ENCODE results near the gene TMEM8B.

TMEM8B gene

GRCh38 chr9:35839926-35840325, 10.9 kb downstream of the TMEM8B start:
- no peak for DNase-seq (ENCODE audit: low spot score)
- H3K23ac ChIP-seq (ENCODE audit: low read depth, low read length, poor library complexity), result no peak overlapping the region
- H3K4me3 ChIP-seq (ENCODE audit: low read length in 2 of 2), result no peak overlapping the region
- H4K8ac ChIP-seq (ENCODE audit: low read depth, low read length), result no peak overlapping the region
- H3K79me1 ChIP-seq (ENCODE audit: low read depth, low read length), result no peaks in the 10 kb centered on the region
- no peak overlapping the region for H2BK120ac ChIP-seq (ENCODE audit: low read depth, low read length)
- H3K36me3 ChIP-seq (replicated peaks in 1 of 2; ENCODE audit: control insufficient read depth in 2 of 2, insufficient read depth in 2 of 2, low read length in 2 of 2), result peaks cover 2 to 24% of the 10 kb centered on the region in 2 donors
- no peak overlapping the region for H2BK5ac ChIP-seq (ENCODE audit: low read length)
- no CpG with 5 or more reads among the region's 5 CpGs for WGBS, 2 donors (ENCODE audit: extremely low coverage in 2 of 2, insufficient read length in 2 of 2, insufficient replicate concordance in 1 of 2)
- no peak overlapping the region for H3K9ac ChIP-seq (ENCODE audit: low read depth, low read length, poor library complexity)
- no peaks in the 10 kb centered on the region for H3K9me3 ChIP-seq (replicated peaks in 1 of 2; ENCODE audit: control insufficient read depth in 2 of 2, insufficient read depth in 1 of 2, low read depth in 1 of 2, low read length in 2 of 2)
- no peak overlapping the region for H4K91ac ChIP-seq (ENCODE audit: low read depth, low read length, poor library complexity)
- no peaks in the 10 kb centered on the region for H3K4me1 ChIP-seq (ENCODE audit: control insufficient read depth in 2 of 2, insufficient read depth in 1 of 2, low read depth in 1 of 2, low read length in 2 of 2)
- H3K4me2 ChIP-seq (ENCODE audit: insufficient read depth, low read length, poor library complexity, severe bottlenecking), result no peak overlapping the region
- H2BK15ac ChIP-seq (ENCODE audit: low read length), result no peak overlapping the region
- no peaks in the 10 kb centered on the region for H3K27me3 ChIP-seq (ENCODE audit: control insufficient read depth in 3 of 3, insufficient read depth in 3 of 3, low read depth in 1 of 3, low read length in 3 of 3)
- no peak overlapping the region for H3K14ac ChIP-seq (ENCODE audit: low read length)
- H3K4ac ChIP-seq (ENCODE audit: low read length), result no peak overlapping the region
- H2AK5ac ChIP-seq (ENCODE audit: low read depth, low read length), result no peak overlapping the region
- no peak overlapping the region for H3K18ac ChIP-seq (ENCODE audit: low read length)
- no peak overlapping the region for H2BK12ac ChIP-seq (ENCODE audit: low read length)
- no peak overlapping the region for H3K27ac ChIP-seq (replicated peaks; ENCODE audit: low read length)
- H2AFZ ChIP-seq (ENCODE audit: low read length), result no peak overlapping the region

- Histone ChIP-seq H4K8ac (ENCODE audit: low read depth, low read length) (no peak overlapping the region), H3K4ac (ENCODE audit: low read length) (no peak overlapping the region), H3K9me3 (replicated peaks in 1 of 2; ENCODE audit: control insufficient read depth in 2 of 2, insufficient read depth in 1 of 2, low read depth in 1 of 2, low read length in 2 of 2) (no peaks in the 10 kb centered on the region), H3K79me1 (ENCODE audit: low read depth, low read length) (no peaks in the 10 kb centered on the region), H2AFZ (ENCODE audit: low read length) (no peak overlapping the region), H3K18ac (ENCODE audit: low read length) (no peak overlapping the region), H3K14ac (ENCODE audit: low read length) (no peak overlapping the region), H3K4me3 (ENCODE audit: low read length in 2 of 2) (no peak overlapping the region), H3K27ac (replicated peaks; ENCODE audit: low read length) (no peak overlapping the region), H3K23ac (ENCODE audit: low read depth, low read length, poor library complexity) (no peak overlapping the region), H3K9ac (ENCODE audit: low read depth, low read length, poor library complexity) (peak overlapping the region; percentile 9), H3K27me3 (ENCODE audit: control insufficient read depth in 3 of 3, insufficient read depth in 3 of 3, low read depth in 1 of 3, low read length in 3 of 3) (peaks cover 0 to 8% (median 0%) of the 10 kb centered on the region in 3 experiments), H3K36me3 (replicated peaks in 1 of 2; ENCODE audit: control insufficient read depth in 2 of 2, insufficient read depth in 2 of 2, low read length in 2 of 2) (peaks cover 0 to 21% of the 10 kb centered on the region in 2 donors), H3K4me1 (ENCODE audit: control insufficient read depth in 2 of 2, insufficient read depth in 1 of 2, low read depth in 1 of 2, low read length in 2 of 2) (peaks cover 0 to 5% of the 10 kb centered on the region in 2 donors), H3K4me2 (ENCODE audit: insufficient read depth, low read length, poor library complexity, severe bottlenecking) (no peak overlapping the region), H2BK15ac (ENCODE audit: low read length) (no peak overlapping the region), H2BK120ac (ENCODE audit: low read depth, low read length) (no peak overlapping the region), H4K91ac (ENCODE audit: low read depth, low read length, poor library complexity) (no peak overlapping the region), H2AK5ac (ENCODE audit: low read depth, low read length) (no peak overlapping the region), H2BK5ac (ENCODE audit: low read length) (no peak overlapping the region), H2BK12ac (ENCODE audit: low read length) (no peak overlapping the region)
- no CpG with 5 or more reads among the region's 15 CpGs for WGBS, 2 donors (ENCODE audit: extremely low coverage in 2 of 2, insufficient read length in 2 of 2, insufficient replicate concordance in 1 of 2)
- no peak for DNase-seq (ENCODE audit: low spot score)
These were observed 12.0 kb downstream of the TMEM8B start for GRCh38 chr9:35840881-35841644.

GRCh38 chr9:35841645-35841900, 12.5 kb downstream of the TMEM8B start:
- no peak overlapping the region for H3K4me2 ChIP-seq (ENCODE audit: insufficient read depth, low read length, poor library complexity, severe bottlenecking)
- no peak overlapping the region for H2BK5ac ChIP-seq (ENCODE audit: low read length)
- no peak overlapping the region for H4K8ac ChIP-seq (ENCODE audit: low read depth, low read length)
- H3K4me1 ChIP-seq (ENCODE audit: control insufficient read depth in 2 of 2, insufficient read depth in 1 of 2, low read depth in 1 of 2, low read length in 2 of 2), result peaks cover 0 to 7% of the 10 kb centered on the region in 2 donors
- H2BK15ac ChIP-seq (ENCODE audit: low read length), result no peak overlapping the region
- H3K9ac ChIP-seq (ENCODE audit: low read depth, low read length, poor library complexity), result peak overlapping the region; percentile 9
- peaks cover under 1 to 24% of the 10 kb centered on the region in 2 donors for H3K36me3 ChIP-seq (replicated peaks in 1 of 2; ENCODE audit: control insufficient read depth in 2 of 2, insufficient read depth in 2 of 2, low read length in 2 of 2)
- H3K18ac ChIP-seq (ENCODE audit: low read length), result no peak overlapping the region
- no peak overlapping the region for H4K91ac ChIP-seq (ENCODE audit: low read depth, low read length, poor library complexity)
- H3K23ac ChIP-seq (ENCODE audit: low read depth, low read length, poor library complexity), result no peak overlapping the region
- no CpG with 5 or more reads among the region's 5 CpGs for WGBS, 2 donors (ENCODE audit: extremely low coverage in 2 of 2, insufficient read length in 2 of 2, insufficient replicate concordance in 1 of 2)
- no peak overlapping the region for H2BK12ac ChIP-seq (ENCODE audit: low read length)
- DNase-seq (ENCODE audit: low spot score), result no peak
- H3K4me3 ChIP-seq (ENCODE audit: low read length in 2 of 2), result no peak overlapping the region
- no peak overlapping the region for H3K4ac ChIP-seq (ENCODE audit: low read length)
- H2BK120ac ChIP-seq (ENCODE audit: low read depth, low read length), result no peak overlapping the region
- no peaks in the 10 kb centered on the region for H3K9me3 ChIP-seq (replicated peaks in 1 of 2; ENCODE audit: control insufficient read depth in 2 of 2, insufficient read depth in 1 of 2, low read depth in 1 of 2, low read length in 2 of 2)
- H2AFZ ChIP-seq (ENCODE audit: low read length), result no peak overlapping the region
- no peak overlapping the region for H3K14ac ChIP-seq (ENCODE audit: low read length)
- no peak overlapping the region for H3K27ac ChIP-seq (replicated peaks; ENCODE audit: low read length)
- peaks cover 0 to 13% (median 0%) of the 10 kb centered on the region in 3 experiments for H3K27me3 ChIP-seq (ENCODE audit: control insufficient read depth in 3 of 3, insufficient read depth in 3 of 3, low read depth in 1 of 3, low read length in 3 of 3)
- no peaks in the 10 kb centered on the region for H3K79me1 ChIP-seq (ENCODE audit: low read depth, low read length)
- H2AK5ac ChIP-seq (ENCODE audit: low read depth, low read length), result no peak overlapping the region

- Histone ChIP-seq H2BK120ac (ENCODE audit: low read depth, low read length) (no peak overlapping the region), H2AFZ (ENCODE audit: low read length) (no peak overlapping the region), H3K23ac (ENCODE audit: low read depth, low read length, poor library complexity) (peak overlapping the region; percentile 6), H2BK12ac (ENCODE audit: low read length) (no peak overlapping the region), H3K4ac (ENCODE audit: low read length) (no peak overlapping the region), H3K4me1 (ENCODE audit: control insufficient read depth in 2 of 2, insufficient read depth in 1 of 2, low read depth in 1 of 2, low read length in 2 of 2) (peaks cover 0 to 10% of the 10 kb centered on the region in 2 donors), H3K14ac (ENCODE audit: low read length) (no peak overlapping the region), H3K79me1 (ENCODE audit: low read depth, low read length) (no peaks in the 10 kb centered on the region), H2BK15ac (ENCODE audit: low read length) (no peak overlapping the region), H3K4me2 (ENCODE audit: insufficient read depth, low read length, poor library complexity, severe bottlenecking) (no peak overlapping the region), H3K27ac (replicated peaks; ENCODE audit: low read length) (no peak overlapping the region), H3K18ac (ENCODE audit: low read length) (no peak overlapping the region), H3K9me3 (replicated peaks in 1 of 2; ENCODE audit: control insufficient read depth in 2 of 2, insufficient read depth in 1 of 2, low read depth in 1 of 2, low read length in 2 of 2) (peaks cover 0 to 1% of the 10 kb centered on the region in 2 donors), H4K91ac (ENCODE audit: low read depth, low read length, poor library complexity) (no peak overlapping the region), H3K27me3 (ENCODE audit: control insufficient read depth in 3 of 3, insufficient read depth in 3 of 3, low read depth in 1 of 3, low read length in 3 of 3) (peaks cover 0 to 19% (median 0%) of the 10 kb centered on the region in 3 experiments), H4K8ac (ENCODE audit: low read depth, low read length) (no peak overlapping the region), H3K36me3 (replicated peaks in 1 of 2; ENCODE audit: control insufficient read depth in 2 of 2, insufficient read depth in 2 of 2, low read length in 2 of 2) (peaks cover 6 to 30% of the 10 kb centered on the region in 2 donors), H2BK5ac (ENCODE audit: low read length) (no peak overlapping the region), H2AK5ac (ENCODE audit: low read depth, low read length) (no peak overlapping the region), H3K4me3 (ENCODE audit: low read length in 2 of 2) (peak overlapping the region in 1 of 2 donors; percentile 28), H3K9ac (ENCODE audit: low read depth, low read length, poor library complexity) (no peak overlapping the region)
- WGBS, 2 donors (ENCODE audit: extremely low coverage in 2 of 2, insufficient read length in 2 of 2, insufficient replicate concordance in 1 of 2), result no CpG with 5 or more reads among the region's 17 CpGs
- DNase-seq (ENCODE audit: low spot score), result no peak
These were observed 13.2 kb downstream of the TMEM8B start for GRCh38 chr9:35842020-35842745.
